ENCODE results near the gene NID1.
"Not testable (repeated sequence)": the region's sequence is repeated elsewhere in the genome, so short reads cannot be mapped to it uniquely, and the experiment has no call there.

GRCh38 chr1:235927551-235927950, 137.3 kb downstream of the NID1 start:
- TF ChIP-seq CTCF, POLR2A (IDR thresholded peaks at IDR 0.05): not testable (repeated sequence)

Data from suprapubic skin (tissue), 3 donors.